ENCODE data around the gene PRAC2.

The PRAC2 gene

DNA sequence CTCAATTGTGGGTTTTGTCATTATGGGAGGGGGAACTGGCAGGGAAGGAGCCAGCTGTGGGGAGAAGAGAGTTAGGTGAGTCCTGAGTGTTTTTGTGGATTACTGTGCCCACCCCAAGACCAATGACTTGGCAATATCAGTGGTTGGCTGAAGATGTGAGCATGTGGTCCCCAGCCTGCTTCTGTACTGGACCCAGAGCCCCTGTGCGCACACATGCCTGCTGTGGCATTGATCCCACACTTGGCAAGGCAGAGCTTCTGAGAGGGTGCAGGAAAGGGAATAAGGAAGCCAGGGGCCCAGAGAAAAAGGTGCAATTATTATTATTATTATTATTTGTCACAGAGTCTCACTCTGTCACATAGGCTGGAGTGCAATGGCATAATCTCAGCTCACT, 2.0 kb upstream of the PRAC2 start:
- H3K4me3 ChIP-seq (ENCODE audit: control insufficient read depth, low read depth, low read length), result no peak overlapping the region
- no peak for DNase-seq (ENCODE audit: low read depth)
- TF ChIP-seq, protein P1, sequence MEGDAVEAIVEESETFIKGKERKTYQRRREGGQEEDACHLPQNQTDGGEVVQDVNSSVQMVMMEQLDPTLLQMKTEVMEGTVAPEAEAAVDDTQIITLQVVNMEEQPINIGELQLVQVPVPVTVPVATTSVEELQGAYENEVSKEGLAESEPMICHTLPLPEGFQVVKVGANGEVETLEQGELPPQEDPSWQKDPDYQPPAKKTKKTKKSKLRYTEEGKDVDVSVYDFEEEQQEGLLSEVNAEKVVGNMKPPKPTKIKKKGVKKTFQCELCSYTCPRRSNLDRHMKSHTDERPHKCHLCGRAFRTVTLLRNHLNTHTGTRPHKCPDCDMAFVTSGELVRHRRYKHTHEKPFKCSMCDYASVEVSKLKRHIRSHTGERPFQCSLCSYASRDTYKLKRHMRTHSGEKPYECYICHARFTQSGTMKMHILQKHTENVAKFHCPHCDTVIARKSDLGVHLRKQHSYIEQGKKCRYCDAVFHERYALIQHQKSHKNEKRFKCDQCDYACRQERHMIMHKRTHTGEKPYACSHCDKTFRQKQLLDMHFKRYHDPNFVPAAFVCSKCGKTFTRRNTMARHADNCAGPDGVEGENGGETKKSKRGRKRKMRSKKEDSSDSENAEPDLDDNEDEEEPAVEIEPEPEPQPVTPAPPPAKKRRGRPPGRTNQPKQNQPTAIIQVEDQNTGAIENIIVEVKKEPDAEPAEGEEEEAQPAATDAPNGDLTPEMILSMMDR (conservative IDR thresholded peaks at IDR 0.05; ENCODE audit: control insufficient read depth, insufficient read depth, low read depth, low read length), result no peak

DNA sequence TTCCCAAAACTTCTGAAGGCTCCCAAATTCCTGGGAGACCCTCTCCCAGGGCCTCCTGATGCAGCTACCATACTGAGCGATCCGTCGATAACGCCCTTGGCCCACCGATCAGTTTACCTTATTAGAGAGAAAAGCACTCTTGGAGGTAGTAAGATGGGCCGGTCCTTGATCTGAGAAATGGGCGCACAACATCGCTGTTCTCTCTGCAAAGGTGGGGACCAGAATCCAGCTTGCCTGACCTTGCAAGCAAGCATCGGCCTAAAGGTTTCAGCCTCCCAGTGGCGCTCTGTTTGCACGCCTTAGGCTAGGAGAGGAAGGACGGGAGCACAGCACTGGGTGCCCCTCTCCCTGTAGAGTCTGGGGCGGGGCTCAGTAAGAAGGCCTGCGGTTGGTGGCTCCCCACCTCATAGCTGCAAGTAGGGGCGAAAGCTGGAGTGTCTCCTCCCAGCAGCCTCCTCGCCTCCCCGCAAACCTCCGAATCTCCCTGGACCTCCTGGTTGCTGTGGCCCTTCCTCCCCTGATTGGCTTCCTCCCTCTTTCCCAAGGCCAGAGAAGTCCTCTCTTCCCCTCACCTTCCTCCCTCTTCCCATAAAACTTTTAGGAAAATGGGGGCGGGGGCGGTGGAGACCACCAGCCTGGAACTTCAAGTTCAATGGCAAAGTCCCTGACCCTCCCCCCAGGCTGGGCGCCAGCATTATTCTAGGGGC, 631 bp upstream of the PRAC2 start, which contains the start of gene PRAC1:
Gene PRAC1 (minus strand): TSS at position 318 of the 707 bp plus-strand sequence. CDS start 126 bp downstream, at position 192.
- TF ChIP-seq, protein P1 (conservative IDR thresholded peaks at IDR 0.05; ENCODE audit: control insufficient read depth, insufficient read depth, low read depth, low read length), result no peak
- DNase-seq (ENCODE audit: low read depth), result no peak
- no peak within 1 kb of the TSS for H3K4me3 ChIP-seq (ENCODE audit: control insufficient read depth, low read depth, low read length)

DNA sequence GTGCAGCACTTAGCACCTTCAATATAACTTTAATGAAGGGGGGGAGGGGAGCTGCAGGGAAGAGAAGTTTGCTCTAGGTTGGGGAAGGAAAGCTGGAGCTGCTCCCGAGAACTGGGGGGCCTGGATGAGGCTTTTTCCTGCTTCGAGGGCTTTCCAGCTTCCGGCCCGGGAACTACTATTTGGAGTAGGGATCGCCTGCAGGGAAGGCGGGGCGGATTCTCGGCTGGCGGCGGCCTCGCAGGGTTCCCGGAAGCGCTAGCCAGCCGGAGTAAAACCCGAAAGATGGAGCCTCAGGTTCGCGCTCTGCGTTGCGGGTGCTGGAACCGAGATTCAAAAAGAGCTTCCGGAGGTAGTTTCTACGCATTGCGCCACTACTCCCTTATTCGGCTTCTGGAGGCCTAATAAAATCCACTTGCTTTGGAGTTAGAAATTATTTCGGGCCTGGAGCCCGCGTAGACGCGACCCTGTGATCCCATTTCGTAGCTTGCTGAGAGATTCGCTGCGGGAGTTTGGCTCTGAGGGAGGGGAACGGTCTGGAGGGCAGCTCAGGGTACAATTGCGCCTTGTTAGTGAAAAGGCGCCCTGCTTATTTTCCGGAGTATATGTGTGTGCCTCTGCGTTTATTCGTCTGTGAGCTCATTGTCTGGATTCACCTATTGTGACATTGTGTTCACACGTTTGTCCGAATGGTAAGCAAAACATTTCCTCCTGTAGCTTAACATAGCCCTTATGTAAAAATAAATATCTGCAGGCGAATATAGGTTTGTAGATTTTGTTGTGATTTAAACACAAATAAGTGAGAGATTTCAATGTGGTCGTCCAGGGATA, 652 bp downstream of the PRAC2 start:
- no peak for DNase-seq (ENCODE audit: low read depth)
- TF ChIP-seq, protein P1 (conservative IDR thresholded peaks at IDR 0.05; ENCODE audit: control insufficient read depth, insufficient read depth, low read depth, low read length), result no peak
- H3K4me3 ChIP-seq (ENCODE audit: control insufficient read depth, low read depth, low read length), result no peak overlapping the region

DNA sequence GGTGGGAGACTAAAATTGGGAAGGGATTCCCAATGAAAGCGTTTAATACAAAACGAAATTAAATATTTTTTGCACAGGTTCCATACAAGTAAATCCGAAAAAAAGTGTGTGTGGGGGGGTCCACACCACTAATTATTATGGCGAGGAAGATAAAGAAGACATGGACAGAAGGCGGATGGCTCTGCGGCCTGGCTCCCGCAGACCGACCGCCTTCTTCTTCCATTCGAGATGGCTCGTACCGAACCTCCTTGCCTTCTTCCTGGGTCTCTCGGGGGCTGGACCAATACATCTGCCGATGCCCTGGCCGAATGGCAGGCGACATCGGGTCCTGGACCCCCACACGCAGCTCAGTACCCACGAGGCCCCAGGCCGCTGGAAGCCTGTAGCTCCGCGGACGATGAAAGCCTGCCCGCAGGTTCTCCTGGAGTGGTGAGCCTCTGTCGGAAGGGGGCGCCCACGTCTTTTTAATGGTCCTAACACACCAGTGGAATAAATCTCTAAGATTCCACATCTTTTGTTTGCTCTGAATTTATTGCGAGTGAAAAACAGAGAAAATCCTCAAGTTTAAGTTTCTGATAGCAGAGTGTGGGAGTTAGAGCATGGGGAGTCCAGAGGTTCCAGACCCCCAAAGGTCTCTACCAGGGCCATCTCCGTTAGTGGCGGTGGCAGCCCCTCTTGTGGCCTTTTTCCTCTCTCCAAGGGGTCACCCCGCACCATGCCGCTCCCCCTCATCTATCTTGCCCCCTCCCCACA, 1.4 kb downstream of the PRAC2 start:
- TF ChIP-seq, protein P1 (conservative IDR thresholded peaks at IDR 0.05; ENCODE audit: control insufficient read depth, insufficient read depth, low read depth, low read length), result peak; percentile 71
- no peak overlapping the region for H3K4me3 ChIP-seq (ENCODE audit: control insufficient read depth, low read depth, low read length)
- peak; percentile 73 for DNase-seq (ENCODE audit: low read depth)

DNA sequence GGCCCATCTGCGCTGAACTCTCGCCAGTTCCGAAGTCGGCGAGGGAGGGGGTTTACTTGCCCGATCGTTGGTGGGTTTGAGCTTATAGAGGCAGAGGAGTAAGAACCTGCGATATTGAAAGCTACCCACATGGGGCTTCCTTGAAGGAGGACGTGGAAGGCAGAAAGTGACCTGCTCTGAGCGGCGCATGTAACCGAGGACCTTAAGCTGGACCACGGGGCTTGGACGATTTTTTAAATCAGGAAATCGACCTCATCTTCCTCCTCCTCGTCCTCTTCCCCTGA, 2.0 kb downstream of the PRAC2 start:
- H3K4me3 ChIP-seq (ENCODE audit: control insufficient read depth, low read depth, low read length), result no peak overlapping the region
- TF ChIP-seq, protein P1 (conservative IDR thresholded peaks at IDR 0.05; ENCODE audit: control insufficient read depth, insufficient read depth, low read depth, low read length), result no peak
- DNase-seq (ENCODE audit: low read depth), result no peak

DNA sequence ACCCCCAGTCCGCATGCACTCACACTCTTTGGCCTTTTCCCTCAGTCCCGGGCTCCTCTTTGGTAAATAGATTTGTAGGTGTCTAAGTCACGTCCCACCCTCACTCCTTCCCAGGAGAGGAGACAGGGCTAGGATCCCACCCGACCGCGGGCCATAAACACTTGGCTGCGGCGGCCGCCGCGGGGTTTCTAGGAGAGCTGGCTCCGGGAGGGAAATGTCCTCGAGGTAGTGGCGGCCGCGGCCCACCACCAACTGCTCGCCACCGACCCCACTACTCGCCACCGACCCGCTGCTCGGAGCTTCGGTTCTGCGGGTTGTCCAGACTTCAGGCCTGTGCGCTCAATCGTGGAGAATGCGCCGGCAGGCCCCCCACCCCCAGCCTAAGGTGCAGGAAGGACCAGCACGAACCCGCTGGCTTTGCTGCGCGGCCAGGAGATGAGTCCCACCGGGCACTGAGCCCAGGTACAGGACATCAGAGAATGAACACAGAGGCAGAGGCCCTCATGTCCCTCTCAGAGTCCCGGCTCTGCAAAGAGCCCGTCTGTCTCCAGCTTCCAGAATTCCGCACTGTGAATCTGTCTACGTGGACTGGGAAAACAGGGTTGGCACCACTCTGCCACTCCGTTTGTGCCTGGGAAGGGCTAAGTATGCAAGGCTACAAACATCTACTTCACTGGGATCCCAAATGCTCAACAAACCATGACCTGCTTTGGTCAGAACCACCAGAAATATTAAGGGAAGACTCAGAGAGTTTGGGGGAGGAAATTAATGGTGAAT, 2.5 kb downstream of the PRAC2 start:
- TF ChIP-seq, protein P1 (conservative IDR thresholded peaks at IDR 0.05; ENCODE audit: control insufficient read depth, insufficient read depth, low read depth, low read length), result no peak

More for the DNA sequence above, 2.5 kb downstream of the PRAC2 start:
- DNase-seq (ENCODE audit: low read depth), result no peak
- H3K4me3 ChIP-seq (ENCODE audit: control insufficient read depth, low read depth, low read length), result no peak overlapping the region
